Right renal pelvis (tissue), 4 donors: ENCODE results near the gene SH3BP5. TPM values are rescaled to one million over a fixed set of nuclear protein-coding genes. Genes with fewer than 3 reads are reported as not detected.

ENCODE experiments used
- DNase-seq, 4 donors: peaks; one replicate each; pipeline ENCODE4 v3.0.0-alpha.2; 2013; ENCODE audit warnings: low read depth in 4 of 4, low spot score in 3 of 4, missing footprints in 1 of 4
- polyA plus RNA-seq, 4 donors: library from polyadenylated mRNA; unstranded; fragments of 120-200 nt; gene quantifications; one replicate each; pipeline ENCODE4 v1.2.1, GENCODE V29; 2013; ENCODE audit not compliant: insufficient read length in 4 of 4

SH3BP5 gene
- polyA plus RNA-seq, 4 donors: 58.3 to 65.4 (median 61.1) TPM

DNA sequence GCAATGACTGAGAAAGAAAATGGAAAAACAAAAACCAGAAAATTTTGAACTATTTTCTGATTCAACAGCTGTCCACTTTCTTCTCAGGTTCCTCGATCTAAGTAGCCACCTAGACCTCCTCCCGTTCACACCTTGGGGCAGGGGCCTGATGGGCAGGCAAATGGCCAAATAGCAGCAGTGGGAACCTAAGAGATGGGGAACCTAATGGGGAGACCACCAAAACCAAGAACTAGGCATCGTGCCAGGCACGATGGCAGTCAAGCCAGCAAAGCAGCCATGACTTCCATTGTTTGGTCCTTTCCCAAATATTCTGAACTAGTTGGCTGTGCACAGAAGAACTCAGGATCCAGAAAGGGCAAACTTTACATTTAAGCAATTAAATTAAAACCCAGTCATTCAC is 69.3 kb downstream of the SH3BP5 start:
- DNase-seq: no peak

DNA sequence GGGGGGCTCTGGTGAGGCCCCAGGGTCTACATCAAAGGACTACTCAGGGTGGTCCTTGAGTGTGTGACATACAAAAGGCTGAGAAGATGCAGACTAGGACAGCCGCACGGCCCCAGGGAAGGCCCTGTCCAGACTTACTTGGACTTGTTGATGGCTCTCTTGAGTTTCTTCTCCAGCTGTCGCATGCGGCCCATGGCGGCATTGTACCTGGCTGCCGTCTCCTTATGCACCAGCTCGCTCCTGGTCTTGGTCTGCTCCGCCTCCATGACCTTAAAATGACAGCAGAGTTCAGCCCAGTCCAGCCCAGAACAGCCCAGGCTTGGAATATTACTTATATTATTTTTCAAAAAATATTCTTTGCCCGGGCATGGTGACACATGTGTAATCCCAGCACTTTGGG is 70.4 kb downstream of the SH3BP5 start:
- DNase-seq: no peak

DNA sequence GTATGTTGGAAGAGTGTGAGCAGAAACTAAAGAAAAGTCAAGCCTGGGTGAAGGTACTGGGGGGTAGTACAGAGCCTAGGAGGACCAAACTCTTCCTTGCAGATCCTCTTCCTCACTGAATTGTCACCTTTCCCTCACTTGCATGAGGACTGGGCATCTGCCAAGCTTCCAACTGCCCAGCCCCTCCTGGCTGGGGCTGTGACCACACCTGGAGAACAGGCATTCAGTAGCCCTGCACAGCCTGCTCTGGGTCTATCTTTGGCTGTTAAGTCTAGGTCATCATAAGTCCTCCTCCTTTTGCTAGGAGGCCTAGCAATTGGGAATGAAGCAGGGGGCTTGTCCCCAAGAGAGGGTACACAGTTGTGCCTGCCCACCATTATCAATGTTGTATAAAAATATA is 71.1 kb downstream of the SH3BP5 start:
- no peak for DNase-seq

DNA sequence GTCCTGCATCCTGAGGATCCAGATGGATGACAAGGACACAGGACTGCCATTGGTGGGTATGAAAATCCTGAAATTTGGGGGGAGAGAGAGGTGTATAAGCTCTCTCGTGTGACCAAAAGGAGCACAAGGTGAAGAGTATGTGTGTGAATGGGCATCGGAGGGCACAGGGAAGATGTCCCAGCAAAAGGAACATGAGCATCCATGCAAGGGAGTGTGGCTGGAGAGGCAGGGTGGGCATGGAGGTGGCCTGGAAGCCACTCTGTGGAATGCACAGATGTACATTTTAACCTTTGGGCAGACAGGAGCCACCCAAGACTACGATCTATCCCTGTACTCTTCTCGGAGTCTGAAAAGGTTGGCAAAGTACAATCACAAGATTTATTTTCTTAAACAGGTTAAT is 71.9 kb downstream of the SH3BP5 start:
- no peak for DNase-seq

DNA sequence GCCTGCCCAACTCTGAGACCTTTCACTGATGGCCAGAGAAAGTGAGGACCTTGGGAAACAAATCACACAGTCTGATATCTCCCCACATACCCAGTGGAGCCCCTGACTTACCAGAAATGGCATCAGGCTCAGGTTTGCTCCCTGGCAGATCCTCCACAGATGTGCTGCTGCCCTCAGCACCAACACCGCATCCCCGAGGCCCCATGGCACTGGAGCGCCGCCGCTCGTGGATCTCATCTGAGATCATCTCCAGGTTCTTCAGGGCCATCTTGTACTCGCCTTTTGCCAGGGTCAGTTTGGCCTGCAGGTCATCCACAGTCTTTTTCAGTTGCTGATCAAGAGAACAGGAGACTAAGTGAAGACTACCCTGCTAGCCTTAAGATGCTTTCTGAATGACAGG is 73.7 kb downstream of the SH3BP5 start:
- DNase-seq: no peak

DNA sequence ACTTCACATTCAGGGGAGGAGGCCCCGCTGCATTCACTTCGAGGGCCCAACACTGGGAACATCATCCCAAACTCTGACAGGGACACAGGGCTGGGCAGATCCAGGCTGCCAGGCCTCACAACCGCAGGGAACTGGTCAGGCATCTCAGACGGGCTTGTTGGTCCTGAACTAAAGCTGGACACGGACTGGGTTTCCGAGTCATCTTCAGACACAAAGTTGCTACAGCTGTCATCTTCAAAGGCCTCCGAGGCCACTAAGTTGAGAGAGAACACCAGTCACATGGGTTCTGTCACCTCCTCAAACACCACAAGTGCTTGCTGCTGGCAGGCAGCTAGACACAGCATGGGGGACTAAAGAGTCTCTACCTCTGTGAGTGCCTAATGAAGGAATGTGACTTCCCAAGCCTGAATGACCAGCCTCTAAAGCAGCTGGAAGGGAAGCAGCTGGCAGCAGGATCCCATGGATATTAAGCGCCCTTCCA is 75.5 kb downstream of the SH3BP5 start:
- no peak for DNase-seq

DNA sequence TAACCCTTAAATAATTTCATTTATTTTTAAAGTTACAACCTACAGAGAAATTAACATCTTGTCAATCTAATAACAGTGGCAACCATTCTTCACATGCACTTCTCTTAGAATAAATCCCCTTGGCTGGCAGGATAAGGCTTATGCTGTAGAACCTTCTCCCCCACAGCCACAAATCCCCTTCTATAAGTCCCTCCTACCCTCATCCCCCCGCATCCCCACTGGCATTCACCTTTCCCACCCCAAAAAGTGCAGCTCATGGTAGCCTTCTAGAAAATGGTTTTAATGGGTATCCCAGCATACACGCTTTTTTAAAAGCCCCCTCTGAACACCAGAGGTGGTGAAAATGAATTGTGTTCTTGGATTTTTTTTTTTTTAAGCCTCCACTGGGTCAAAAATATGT is 77.2 kb downstream of the SH3BP5 start:
- DNase-seq: no peak

DNA sequence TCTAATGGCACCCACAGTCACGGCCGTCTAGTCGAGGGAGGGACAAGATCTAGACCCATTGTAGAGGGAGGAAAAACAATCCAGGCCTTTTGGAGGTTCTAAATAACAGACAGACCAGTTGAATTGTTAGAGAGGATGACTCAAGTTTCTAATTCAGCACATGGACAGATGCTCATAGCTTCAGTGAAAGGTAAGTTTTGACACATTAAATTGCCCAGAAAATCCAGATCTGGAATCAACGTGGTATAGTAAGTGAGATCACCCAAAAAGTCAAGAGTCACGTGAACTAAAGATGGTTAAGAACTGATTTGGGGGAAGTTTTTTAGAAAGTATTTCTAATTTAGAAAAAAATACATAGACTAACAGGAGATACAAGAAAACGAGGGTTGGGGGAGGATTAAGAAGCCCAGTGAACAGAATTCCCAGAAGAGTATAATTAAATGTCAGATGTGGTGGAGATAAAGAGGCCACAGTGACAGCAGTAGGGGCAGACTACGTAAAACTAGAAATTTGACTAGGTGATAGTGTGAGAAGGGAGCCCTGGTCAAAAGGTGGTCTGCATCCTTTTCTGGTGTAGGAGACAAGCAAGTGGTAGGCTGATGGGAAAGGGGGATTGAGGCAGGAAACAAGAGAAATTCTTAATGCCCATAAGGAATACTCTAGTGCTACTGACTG is 79.2 kb downstream of the SH3BP5 start:
- no peak for DNase-seq

DNA sequence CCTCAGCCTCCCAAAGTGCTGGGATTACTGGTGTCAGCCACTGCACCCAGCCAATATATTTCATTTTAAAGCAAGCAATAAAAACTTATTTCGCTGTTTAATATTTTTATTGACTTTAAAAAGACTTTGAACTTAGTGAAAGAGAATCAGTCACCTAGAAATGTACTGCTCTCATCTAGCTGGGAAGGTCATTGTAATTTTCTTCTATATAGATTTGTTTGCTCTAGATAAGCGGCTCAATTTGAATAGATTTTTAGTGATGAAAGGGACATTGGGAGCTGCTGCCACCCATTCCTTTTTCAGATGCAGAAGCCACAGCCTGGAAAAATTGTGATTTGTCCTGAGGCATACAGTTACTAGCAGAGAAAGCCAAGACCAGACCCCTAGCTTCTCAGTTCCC is 86.2 kb downstream of the SH3BP5 start:
- DNase-seq: no peak

DNA sequence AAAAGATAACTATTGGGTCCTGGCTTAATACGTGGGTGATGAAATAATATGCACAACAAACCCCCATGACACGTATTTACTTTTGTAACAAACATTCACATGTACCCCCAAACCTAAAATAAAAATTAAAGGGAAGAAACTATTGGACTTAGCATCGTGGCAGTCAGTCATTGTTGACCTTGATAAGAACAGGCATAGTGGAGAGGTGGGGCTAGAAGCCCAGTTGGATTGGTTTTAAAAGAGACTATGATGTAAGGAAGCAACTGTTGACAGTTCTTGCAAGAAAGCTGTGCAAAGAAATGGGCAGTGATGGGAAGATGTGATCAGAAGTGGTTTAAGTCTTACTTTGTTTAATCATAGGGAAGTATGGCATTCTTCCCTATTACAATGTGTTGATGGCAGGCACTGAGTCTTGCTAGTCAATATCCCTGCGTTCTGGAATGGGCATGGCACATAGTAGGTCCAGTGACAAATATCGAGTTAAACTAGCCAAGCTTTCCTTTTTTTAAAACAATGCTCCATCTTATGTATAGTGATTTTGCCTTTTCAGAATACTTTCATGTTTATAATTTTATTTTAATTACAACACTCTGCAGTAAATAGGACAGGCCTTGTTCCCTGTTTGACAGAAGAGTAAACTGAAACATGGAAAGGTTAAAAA is 88.4 kb downstream of the SH3BP5 start:
- DNase-seq: no peak

DNA sequence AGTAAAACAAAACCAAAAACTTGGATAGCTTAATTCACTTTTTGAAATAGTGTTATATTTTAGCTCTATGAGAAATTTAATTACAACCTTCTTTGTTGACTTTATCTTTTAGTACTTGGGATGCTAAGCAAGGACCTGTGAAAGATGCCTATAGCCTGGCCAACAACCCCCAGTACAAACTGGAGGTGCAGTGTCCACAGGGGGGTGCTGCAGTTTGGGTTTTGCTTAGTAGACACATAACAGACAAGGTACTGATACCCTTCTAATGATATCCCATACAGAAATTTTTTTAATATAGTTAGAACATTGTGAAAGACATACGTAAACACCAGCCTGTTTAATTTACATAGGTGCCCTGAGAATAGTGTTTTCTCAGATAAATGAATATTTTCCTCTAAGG is 91.0 kb downstream of the SH3BP5 start:
- DNase-seq: no peak

DNA sequence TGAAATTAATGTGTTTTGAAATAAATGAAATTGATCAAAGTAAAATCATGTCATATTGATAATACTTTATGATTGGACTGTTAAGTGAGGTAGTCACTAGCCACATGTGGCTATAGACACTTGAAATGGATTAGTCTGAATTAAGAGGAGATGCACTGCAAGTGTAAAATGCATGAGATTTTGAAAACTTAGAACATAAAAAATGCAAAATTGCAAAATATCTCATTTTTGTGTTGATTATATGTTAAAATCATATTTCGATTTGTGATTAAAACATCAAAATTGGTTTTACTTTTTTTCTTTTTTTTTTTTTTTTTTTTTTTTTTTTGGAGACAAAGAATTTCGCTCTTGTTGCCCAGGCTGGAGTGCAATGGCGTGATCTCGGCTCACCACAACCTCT is 103.1 kb downstream of the SH3BP5 start:
- no peak for DNase-seq

DNA sequence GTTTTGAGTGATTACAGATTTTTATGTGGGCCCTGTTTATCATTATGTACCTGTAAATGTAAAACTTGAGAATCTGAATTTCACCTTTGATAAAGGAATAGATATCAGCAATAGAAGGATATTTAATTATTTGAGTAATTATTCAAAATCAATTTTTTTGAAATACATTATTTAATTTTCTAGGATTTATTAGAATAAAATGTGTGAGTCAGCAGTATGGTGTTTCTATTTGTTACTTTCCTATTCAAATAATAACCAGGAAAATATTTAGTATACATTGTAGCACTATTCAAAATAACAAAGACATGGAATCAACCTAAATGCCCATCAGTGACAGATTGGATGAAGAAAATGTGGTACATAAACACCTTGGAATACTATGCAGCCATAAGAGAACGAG is 104.2 kb downstream of the SH3BP5 start:
- no peak for DNase-seq

DNA sequence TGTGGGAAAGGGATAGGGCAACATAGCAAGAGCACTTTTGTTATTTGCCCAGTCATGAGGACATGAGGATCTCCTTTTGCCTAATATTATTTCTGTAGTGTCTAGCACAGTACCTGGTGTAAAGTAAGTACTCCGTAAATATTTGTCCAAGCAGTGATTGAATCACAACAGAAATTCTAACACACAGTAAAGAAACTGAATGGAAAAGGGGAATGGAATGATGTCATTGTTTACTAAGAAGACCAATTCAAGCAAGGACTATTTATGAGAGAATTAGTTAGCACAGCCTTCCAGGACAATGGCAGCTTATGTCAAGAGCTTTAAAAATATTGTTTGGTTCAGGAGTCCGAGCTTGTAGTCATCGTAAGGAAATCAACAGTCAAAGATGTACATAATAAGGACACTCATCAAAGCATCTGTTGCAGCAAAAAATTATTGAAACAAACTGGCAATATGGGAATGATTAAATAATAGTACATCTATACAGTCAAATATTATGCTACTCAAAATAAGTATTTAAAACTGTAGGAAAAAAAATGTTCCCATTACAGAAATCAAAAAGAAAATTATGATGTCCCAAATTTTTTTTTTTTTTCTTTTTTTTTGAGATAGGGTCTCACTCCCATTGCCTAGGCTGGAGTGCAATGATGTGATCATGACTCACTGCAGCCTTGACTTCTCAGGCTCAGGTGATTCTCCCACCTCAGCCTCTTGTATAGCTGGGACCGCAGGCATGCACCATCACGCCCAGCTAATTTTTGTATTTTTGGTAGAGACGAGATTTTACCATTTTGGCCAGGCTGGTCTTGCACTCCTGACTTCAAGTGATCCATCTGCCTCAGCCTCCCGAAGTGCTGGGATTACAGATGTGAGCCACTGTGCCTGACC is 108.5 kb downstream of the SH3BP5 start:
- DNase-seq: no peak

DNA sequence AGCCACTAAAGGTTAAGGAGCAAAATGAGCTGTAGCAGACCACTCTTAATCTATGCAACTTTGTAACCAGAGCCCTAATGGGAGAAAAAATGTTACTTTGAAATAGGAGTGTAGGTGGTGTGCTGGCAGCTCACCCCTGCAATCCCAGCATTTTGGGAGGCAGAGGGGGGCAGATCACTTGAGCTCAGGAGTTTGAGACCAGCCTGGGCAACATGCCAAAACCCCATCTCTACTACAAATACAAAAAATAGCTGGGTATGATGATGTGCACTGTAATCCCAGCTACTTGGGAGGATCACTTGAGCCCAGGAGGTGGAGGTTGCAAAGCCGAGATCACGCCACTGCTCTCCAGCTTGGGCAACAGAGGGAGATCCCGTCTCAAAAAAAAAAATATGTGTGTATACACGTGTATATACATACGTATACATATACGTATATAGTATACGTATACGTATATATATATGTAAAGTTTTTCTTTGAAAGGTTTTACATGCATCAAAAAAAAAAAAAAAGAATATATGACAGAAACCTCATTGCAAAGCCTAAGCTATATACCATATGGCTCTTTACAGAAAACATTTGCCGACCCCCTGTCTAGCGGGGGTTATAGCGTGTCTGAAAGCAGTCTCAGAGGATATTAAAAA is 110.7 kb downstream of the SH3BP5 start:
- DNase-seq: no peak

DNA sequence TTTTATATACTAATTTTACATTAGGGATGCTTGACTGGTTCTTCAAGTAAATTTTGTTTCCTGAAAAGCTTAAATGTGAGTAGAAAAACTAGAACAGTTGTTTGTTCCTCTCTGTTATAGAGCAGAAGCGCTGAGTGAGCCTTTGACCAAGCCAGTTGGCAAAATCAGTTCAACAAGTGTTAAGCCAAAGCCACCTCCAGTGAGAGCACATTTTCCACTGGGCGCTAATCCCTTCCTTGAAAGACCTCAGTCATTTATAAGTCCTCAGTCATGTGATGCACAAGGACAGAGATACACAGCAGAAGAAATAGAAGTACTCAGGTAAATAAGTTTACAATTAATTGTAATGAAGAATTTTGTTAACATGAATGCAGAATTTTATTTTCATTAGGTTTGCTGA is 111.7 kb downstream of the SH3BP5 start:
- DNase-seq: no peak

DNA sequence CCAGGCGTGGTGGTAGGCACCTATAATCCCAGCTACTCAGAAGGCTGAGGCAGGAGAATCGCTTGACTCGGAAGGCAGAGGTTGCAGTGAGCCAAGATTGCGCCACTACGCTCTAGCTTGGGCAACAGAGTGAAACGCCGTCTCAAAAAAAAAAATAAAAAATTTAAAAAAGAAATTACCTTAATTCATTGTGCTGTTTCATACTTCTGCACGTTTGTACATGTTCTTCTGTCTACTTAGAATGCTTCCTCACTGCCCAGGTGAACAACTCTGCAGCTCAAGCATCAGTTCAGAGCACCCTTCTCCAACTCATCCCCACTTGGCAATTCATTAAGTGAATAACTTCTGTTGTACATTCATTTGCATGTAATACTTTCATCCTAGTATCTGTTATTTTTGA is 112.3 kb downstream of the SH3BP5 start:
- DNase-seq: no peak

DNA sequence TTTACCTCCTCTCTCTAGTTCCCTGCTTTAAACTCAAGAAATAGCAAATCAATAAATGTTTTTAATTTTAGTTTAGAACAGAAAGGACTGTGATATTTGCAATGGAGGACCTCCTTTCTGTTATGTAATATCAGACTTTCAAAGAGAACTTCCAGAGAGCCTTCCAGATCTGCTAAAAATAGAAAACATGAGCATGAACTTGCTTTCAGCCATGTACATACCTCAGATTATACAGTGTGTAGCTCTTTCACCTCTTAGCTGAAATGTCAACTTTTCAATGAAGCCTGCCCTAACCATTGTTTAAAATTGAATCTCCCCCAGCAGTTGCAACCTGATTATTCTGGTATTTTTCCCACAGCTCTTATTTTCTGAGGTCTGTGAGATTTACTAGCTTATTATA is 113.7 kb downstream of the SH3BP5 start:
- DNase-seq: no peak

DNA sequence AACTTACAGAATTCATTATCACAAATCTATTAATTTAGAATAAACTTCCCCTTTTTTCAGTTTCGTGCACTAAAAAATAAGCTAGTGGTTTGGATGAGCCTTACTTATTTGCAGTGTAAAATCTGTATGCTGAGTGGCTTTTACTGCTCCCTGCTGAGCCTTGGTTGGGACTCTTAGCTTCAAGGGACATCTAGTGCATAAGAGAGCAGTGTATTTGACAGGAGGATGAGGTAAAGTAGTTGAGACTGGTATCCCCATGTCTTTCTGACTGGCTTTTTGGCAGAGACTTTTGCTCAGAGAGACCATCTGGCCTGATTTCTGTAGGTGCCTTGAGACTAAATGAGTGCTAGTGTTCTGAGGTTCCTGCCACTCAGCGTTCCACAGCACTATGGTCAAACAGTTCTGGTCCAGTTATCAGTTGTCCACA is 114.5 kb downstream of the SH3BP5 start:
- DNase-seq: no peak

DNA sequence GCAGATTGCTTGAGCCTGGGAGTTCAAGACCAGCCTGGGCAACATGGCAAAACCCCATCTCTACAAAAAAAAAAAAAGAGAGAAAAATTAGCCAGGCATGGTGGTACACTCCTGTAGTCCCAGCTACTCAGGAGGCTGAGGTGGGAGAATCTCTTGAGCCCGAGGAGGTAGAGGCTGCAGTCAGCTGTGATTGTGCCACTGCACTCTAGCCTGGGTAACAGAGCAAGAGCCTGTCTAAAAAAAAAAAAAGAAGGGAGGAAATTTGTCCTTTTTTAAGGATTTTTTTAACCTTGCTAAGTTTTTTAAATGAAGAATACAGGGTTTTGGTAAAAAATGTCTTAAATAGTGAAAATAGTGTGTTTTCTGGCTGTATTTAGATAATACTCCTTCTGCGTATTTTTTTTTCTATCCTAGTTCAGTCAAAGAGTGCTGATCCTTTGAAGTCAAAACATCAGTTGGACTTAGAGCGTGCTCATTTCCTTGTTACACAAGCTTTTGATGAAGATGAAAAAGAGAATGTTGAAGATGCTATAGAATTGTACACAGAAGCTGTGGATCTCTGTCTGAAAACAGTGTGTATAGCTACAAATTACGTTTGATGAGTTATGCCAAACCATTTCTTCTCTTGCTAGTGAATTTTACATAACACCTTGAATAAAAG is 115.2 kb downstream of the SH3BP5 start:
- no peak for DNase-seq

DNA sequence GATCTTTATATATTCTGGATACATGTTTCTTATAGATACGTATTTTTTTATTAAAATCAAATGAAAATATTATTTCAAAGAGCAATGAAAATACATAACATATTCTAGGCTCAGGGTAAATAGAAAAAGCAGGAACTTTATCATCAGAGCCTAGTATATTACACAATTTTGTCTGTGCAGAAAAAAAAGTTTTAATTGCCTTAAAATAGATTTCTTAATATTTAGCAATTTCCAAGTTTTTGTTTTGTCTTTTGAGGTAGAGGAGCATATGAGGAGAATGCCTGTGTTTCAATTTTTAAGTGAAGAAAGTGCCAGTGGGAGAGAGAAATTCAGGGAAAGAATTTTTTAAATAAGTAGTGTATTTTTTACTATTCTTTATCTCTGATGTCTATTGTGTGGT is 115.9 kb downstream of the SH3BP5 start:
- DNase-seq: no peak
